HG03039 (cell line): ENCODE results near the gene PDE6D.
A peak's percentile ranks its signal among the peaks of the same experiment; 100 is the strongest.

Experiments used
- ATAC-seq: cut with Tn5 transposase; IDR thresholded peaks from one replicate; pipeline ENCODE4 v1.9.1; 2021; ENCODE audit warnings: mild to moderate bottlenecking, moderate library complexity; ENCODE audit not compliant: unreplicated experiment

Gene PDE6D

DNA sequence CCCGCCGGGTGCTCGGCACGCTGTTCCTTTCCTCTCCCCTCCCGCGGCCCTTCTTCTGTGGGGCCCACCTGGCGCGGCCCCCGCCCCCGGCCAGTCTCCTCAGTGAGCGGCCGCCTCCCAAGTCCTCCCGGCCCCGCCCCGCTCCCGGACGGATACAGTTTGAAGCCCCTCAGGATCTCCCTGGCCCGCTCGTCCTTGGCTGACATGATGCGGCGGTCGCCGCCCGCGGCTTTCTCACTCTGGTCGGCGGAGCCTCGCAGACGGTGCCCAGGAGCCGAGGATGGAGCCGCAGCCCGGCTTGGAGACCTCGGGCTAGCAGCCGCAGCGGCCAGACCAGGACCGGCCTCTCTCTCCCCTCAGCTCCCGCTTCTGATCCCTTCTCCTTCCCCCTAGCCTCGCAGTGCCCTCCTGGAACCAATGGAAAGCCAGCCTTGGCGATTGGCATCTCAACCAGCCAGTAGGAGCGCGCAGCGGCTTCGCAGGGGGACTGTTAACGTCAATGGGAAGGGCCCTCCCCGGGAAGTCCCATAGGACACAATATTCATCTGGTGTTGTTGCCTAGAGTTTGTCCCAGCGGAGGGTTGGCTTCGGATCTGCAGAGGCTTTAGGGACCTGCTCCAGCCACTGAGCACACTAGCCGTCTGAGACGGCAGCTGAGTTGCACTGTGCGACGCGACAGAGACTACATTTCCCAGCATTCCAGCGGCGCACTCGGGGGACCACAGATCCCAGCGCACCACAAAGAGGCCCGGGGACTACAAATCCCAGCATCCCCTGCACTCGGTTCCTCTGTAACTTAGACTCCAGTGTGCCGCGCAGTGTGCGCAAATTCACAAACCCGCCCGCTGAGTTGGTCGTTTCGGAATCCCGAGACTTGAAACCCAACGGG is at the start of gene PDE6D:
Gene PDE6D (minus strand): TSS at position 374 of the 889 bp plus-strand sequence. CDS start 168 bp downstream, at position 206.
- ATAC-seq, result peak; percentile 85

DNA sequence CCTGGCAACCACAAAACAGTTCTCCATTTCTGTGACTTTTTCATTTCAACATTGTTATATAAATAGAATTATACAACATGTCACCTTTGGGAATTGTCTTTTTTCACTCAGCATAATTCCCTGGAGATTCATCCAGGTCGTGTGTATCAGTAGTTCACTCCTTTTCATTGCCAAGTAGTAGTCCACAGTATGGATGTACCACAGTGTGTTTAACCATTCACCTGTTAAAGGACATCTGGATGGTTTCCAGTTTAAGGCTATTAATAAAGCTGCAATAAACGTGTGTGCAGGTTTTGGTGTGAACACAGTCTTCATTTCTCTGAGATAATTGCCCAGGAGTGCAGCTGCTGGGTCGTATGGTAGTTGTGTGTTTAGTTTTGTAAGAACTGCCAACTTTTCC is 40.8 kb upstream of the PDE6D start:
- no peak for ATAC-seq

DNA sequence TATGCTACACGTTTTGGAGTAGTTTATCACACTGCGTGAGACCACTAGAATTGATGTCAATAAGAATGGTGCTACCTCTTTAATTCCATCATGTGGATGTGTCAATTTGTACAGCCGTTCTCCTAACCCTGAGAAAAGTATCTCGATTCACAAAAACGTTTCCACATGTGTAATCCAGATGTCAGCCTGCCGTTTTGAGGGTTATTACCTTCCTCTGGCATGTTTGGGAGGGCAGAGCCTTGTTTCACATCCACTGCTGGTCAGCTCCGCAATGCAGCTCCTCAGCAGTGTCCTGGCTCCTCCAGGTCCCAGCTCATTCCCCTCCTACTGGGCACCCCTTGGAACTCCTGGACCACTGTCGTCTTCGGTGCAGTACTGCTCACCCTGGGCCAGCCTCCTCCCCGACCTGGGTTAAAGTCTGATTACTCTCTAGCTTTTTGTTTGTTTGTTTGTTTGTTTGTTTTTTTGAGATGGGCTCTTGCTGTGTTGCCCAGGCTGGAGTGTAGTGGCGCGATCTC is 39.8 kb upstream of the PDE6D start:
- no peak for ATAC-seq

DNA sequence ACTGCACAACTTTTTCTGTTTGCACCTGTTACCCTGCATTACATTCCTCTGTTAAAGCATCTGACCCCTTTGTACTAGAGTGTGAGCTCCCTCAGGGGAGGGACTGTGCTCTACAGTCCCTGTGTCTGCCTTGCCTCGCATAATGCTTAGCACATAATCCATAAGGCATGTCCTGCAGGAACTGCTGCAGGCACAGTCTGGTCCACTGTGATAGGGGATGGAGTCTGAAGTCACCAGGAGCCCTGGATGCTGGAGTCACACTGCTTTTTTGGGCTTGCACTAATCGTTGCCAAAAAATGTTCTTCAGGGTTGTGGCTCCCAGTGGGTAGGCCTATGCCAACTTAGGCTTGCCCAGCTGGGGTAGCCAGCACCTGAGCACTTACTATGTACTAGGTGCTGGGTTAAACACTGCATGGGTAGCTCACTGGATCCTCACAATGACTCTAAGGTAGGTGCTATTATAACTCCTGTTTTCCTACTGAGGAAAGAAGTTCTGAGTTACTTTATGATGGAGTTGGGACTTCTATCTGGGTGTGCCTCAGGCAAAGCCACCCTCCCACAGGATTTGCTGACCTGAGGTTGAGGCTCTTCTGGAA is 38.5 kb upstream of the PDE6D start:
- no peak for ATAC-seq

DNA sequence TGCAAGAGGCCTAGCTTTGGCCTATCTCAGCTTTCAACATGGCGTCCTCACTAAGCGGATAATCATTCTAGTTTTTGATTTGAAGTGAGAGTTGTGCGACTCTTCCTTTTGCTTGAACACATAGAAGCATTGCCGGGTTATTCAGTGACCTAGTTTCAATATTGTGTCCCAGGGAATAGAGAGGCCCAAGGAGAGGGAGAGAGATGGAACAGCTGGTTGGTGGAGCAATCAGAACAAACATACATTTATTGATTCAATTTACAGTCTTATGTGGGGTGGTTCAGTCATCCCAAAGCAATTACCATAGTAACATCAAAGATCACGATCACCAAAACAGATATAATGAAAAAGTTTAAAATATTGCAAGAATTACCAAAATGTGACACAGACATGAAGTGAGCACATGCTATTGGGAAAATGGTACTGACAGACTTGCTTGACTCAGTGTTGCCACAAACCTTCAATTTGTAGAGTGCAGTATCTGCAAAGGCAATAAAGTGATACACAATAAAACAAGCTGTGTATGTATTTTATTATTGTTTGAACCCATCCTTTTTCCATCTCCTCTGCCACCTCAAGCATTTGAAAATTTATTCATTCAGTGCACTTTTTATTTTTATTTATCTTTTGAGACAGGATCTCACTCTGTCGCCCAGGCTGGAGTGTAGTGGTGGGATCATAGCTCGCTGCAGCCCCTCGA is 35.4 kb upstream of the PDE6D start:
- ATAC-seq, result no peak

DNA sequence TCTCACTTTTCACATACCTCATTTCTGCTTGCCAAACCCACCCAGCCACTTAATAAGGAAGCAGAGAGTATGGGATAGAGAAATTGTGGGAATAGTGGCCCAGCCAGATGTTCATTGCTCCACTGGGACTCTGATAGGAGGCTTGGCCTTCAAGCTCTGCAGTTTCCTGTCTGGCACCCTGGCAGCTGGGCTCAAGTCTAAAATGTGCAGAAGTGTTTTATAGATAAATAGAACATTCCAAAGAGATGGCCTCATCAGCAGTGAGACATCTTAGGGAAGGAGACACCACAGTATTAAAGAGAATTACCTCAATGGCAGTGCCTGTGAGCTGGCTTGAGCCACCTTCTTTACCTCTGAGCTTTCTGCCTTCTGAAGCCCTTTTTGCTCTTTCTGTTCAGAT is 29.8 kb upstream of the PDE6D start:
- ATAC-seq, result no peak

DNA sequence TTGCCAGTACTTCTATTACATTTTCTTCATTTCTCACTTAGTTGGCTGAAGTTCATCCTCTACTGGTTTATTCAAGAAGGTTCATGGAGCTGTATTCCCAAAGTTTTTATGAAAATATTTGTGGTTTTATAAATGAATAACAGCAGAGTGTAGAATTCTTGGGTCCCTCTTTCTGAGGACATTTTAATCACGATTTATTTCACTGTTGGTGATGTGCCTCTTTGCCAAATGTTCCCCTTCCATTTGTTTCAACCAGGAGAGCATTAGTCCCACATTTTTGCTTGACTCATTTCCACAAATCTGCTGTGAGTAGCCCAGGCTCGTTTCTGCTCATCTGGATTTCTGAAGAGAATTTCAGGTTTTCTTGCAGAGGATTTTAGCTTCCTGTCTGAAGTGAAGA is 25.9 kb upstream of the PDE6D start:
- no peak for ATAC-seq

DNA sequence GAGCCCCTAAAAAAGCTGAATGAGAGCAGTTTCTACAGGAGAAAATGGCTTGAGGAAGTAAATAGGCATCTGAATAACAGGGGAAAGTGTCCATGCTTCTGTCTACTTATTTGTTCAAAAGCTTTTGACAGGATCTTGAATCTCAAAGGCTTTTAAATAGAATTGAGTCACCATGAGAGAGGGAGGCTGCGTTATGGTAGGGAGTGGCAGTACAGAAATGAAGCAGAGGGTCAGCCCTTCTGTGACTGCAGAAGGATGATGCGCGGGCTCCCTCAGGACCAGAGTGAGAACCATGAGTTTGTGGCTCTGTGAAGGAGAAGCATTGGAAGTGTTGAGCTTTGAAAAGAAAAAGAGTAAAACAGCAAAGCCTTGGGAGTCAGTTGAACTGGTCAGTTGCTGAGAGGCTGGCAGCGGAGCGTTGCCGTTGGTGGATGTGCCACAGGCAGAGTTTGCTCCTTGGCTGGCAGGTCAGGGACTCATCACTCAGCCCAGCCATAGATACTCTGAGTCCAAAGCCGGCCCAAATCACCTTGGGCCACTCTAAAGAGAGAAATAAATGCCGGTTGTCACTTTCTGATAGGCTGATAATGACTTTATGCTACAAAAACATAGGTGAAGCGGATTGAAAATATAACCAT is 22.5 kb upstream of the PDE6D start:
- ATAC-seq, result no peak

DNA sequence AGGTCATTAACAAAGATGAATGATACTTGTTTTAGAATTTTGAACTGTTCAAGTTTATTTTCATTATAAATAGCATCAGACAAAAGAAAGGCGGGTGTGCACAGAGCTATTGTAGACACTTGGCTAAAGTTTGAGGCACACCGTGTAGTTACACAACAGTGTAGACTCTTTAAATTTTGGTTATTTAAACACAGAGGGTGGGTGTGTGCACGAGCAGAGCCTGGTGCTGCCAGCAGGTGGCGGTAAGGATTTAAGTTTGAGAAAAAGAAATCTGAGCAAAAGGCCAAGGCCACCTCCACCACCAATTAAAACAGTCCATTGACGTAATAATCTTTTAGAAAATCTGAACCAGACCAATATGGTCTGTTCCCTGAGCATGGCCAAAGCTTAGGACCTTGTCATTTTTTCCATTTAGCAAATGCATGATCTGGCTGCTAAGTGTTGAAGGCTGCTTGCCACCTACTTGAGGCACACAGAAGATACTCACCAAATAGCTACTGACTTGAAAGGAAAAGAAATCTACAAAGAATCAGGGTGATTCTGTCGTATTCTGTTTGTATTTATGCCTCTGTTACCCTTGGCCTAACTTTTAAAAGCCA is 19.5 kb upstream of the PDE6D start:
- ATAC-seq, result no peak

DNA sequence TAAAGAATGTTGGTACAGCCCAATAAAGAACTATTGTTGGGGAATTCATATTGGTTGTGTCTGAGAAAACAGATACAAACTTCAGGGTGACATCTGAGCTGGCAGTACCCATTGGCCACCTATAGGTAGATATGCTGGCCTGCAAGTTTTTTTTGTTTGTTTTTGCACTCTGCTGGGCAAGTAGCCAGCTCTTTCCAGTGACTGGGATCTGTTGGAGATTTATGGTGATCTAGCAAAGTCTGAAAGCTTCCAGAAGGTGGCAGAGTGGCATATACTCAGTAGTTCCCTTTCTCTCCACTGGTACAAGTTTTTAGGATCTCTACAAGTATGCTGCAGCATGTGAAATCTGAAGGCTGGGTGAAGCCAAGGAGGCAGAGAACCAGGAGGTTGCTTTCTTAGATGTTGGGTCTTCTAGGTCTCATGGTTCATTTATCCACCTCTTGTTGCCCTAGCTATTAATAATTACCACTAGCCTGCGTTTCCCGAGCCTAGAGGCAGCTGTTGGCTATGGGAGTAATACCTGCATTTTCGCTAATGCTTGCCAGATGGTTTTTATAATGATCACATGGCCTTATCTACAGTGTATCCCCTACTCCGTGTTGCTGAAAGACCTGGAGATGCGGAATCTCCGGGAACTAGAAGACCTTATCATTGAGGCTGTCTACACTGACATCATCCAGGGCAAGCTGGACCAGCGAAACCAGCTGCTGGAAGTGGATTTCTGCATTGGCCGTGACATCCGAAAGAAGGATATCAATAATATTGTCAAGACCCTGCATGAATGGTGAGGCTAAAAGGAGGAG is 14.6 kb upstream of the PDE6D start:
- ATAC-seq, result no peak

DNA sequence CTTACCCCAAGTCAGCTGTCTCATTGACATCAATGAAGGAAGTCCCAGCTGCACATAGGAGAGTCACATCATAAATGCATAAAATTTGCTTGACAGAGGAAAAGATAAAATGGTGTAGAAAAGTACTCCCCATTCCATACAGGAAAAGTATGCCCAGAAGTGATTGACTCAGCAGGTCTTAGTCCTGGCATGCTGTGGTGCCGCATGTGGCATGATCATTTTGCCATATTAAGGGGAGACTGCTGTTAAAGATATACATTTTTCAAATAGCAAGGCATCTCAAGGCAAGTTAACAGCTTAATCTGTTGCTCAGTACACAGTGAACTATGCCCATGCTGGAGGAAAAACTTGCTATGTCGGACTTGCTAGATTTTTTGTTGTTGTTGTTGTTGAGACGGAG is 13.3 kb upstream of the PDE6D start:
- ATAC-seq, result no peak

DNA sequence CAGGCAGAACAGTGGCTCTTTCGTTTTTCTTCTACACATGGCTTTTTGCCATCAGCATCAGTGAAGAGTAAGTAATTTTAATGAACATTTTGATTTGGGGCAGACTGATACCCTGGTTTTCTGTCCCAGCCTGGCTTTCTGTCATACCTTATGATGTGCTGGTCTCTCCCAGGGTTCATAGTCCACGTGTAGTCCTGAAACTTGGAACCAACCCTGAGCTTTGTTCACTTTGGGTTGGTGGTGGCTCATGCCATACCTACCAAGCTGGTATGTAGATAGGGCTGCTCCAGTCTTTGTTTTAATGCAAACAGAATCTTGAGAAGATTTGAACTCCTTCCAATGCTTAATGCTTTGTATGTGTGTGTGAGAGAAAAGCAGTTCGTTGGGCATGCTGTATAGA is 10.0 kb upstream of the PDE6D start:
- no peak for ATAC-seq

DNA sequence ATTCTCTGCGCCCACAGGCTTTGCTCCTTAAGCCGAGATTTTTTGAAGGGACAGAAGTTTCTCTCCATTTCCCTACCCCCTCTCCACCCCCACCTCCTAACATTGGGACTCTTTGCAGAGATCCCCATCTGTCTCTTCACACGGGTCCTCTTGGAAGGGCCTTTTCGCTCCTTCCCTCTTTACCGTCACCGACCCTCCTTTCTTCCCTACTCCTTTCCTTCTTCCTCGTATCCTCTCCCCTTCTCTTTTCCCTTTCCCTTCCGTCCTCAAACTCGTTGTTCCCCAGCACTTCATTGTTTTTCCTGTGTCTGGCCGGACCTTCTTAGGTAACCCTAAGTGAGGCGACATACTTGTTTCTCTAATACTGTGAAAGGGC is 5.8 kb upstream of the PDE6D start:
- ATAC-seq, result no peak

DNA sequence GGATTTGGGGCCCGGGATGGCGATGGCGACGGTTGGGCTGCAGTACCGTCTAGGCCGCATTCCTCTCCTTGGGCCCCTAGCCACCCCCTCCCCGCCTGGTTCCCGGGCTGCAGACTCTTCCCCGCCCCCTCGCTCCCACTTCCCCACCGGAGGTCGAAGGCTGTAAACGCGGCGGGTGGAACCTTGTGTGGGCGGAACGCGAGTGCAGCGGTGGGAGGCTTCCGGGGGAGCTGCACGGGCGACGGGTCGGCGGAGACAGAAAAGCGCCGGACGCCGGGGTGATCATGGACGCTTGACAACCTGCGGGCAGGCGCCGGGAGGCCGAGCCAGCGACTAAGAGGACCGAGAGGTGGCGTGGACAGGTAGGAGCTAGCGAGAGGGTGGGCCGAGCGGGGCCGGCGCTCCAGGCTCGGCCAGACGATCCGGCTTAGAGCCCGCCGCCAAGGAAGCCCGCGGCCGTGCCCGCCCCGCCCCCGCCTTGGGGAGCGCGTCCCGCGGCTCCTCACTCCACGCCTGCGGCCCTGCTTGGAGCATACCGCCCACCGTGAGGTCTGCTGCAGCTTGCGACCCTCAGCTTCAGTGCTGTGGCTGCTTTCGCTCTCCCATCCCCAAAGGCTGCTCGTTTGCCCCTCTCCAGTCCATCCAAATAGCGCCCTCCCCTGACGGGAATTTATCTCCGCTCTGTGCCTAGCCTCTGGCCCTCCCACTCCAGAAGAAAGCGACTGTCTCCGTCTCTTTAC is 5.3 kb upstream of the PDE6D start, which contains the start of gene COPS7B:
Gene COPS7B (plus strand): TSS at position 269 of the 740 bp plus-strand sequence. CDS start 2,126 bp downstream, outside the sequence.
- ATAC-seq, result peak; percentile 57

DNA sequence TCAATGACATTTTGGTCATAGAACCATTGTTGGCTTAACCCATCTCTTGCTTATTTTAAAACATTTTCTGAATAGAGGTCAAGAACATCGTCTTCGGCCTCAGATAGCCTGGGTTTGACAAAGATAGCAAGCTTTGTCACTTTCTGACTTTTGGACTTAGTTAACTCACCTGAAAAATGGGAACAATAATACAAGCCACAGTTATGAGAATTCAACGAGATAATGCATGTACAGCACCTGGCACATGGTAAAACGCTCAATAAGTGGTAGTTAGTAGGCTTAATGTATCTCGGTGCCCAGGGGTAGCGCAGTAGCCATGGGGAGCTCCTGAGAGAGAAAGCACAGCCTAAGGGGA is 4.7 kb upstream of the PDE6D start:
- no peak for ATAC-seq

DNA sequence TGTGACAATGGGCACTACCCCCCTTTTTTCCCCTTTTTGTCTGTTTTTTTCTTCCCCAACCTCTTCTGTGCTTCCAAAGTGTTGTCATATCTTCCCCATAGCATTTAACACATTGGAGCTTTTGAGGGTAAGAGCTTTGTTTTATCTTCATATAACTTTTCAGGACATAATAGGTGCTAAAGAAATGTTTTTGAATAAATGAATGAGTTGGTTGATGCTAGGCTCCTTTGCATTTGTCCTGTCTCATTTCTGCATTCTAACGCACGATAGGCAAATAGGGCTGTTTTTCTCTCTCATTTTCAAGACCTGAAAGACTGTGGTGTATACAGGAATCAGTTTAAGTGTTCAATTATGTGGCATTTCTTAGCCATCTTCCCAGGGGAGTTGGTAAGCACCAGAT is 4.3 kb upstream of the PDE6D start:
- no peak for ATAC-seq

DNA sequence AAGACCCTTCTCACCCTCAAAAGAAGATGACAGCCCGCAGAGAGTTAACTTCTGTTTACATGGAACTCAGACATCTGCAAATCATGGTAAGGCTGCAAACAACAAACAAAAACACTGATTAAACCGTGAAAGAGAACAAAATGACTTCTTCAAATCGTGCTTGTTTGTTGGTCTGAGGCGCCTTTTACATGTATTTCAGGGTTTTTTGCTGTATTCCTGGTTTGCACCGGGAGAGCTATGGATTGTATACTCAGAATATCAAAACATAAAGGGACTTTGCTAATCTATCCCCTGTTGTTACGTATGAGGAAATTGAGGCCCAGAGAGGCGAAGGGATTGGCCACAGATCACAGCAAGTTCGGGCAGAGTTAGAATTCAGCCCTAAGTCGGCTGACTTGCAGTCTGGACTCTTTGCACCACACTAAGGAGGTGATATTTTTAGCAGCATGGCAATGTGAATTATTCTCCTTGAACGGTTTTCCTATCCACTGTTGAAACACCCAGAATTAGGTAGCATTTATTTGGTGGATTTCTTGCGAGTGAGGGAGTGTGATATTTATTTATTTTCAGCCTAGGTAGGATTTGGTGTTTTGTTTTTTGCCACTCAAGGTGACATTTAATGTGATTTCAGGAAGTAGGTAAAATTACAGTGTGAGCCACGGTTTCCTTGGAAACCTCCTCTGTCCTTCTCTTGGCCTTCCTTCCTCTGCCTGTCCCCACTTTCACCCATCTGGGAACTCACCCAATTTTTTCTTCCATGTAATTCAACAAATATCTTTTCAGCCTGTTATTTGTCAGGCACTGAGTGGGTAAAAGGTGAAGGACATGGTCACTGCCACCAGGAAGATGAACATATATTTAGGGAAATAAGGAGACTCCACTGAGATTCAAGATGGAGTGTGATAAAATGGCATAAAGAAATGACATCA is 980 bp upstream of the PDE6D start:
- no peak for ATAC-seq
